PC-9 (cell line): ENCODE data around the gene CBLB. TPM values are rescaled to one million over a fixed set of nuclear protein-coding genes. Genes with fewer than 3 reads are reported as not detected.

Source experiments
- BruUV-seq: library from RNA; stranded (reverse); fragments of 400-500 nt; replicated peaks from 2 replicates; lab custom pipeline; 2021; lab: Mats Ljungman, UMichigan
- CTCF ChIA-PET: fragments of 300-600 bp; sonication (Branson Sonifier 250); formaldehyde crosslinking; loops from one replicate; lab custom pipeline; 2022; ENCODE audit warnings: antibody characterized with exemption; lab: Charles Lee
- POLR2A ChIA-PET: fragments of 300-600 bp; sonication (Branson Sonifier 250); formaldehyde crosslinking; loops from one replicate; lab custom pipeline; 2022; ENCODE audit warnings: antibody characterized with exemption; ENCODE audit not compliant: unreplicated experiment; lab: Charles Lee
- DNase-seq, 2 experiments: peaks; one replicate each; pipeline versions ENCODE4 v3.0.0 to v3.0.0-alpha.2; 2015 to 2022; ENCODE audit warnings: mixed read lengths in 1 of 2
- H2AFZ ChIP-seq: fragments of 200-600 bp; sonication (generic); 2 replicates; pipeline ENCODE4 v1.8.1; 2017; ENCODE audit warnings: antibody characterized with exemption
- H3F3A ChIP-seq: fragments of 200-600 bp; sonication (generic); 2 replicates; pipeline ENCODE4 v1.8.1; 2017; ENCODE audit warnings: antibody characterized with exemption, mild to moderate bottlenecking, low read depth; ENCODE audit not compliant: insufficient read depth
- H3K27ac ChIP-seq: fragments of 200-600 bp; sonication (generic); 2 replicates; pipeline ENCODE4 v1.6.1; 2016; ENCODE audit warnings: mixed run types
- H3K27me3 ChIP-seq: fragments of 200-600 bp; sonication (generic); 2 replicates; pipeline ENCODE4 v1.6.1; 2016; ENCODE audit warnings: low read depth, mixed run types; ENCODE audit not compliant: insufficient read depth
- H3K36me3 ChIP-seq: fragments of 200-600 bp; sonication (generic); 2 replicates; pipeline ENCODE4 v1.6.1; 2016; ENCODE audit warnings: low read depth, mixed run types
- H3K4me1 ChIP-seq: fragments of 200-600 bp; sonication (generic); replicated peaks from 2 replicates; pipeline ENCODE4 v1.6.1; 2016; ENCODE audit warnings: mixed run types; ENCODE audit not compliant: insufficient read depth
- H3K4me2 ChIP-seq: fragments of 200-600 bp; sonication (generic); 2 replicates; pipeline ENCODE4 v1.6.1; 2017; ENCODE audit warnings: mixed run types
- H3K4me3 ChIP-seq: fragments of 200-600 bp; sonication (generic); 2 replicates; pipeline ENCODE4 v1.6.1; 2016; ENCODE audit warnings: mixed run types
- H3K79me2 ChIP-seq: fragments of 200-600 bp; sonication (generic); 2 replicates; pipeline ENCODE4 v1.6.1; 2017; ENCODE audit warnings: low read depth, mixed run types
- H3K9me2 ChIP-seq: fragments of 200-600 bp; sonication (generic); 2 replicates; pipeline ENCODE4 v1.8.1; 2017; ENCODE audit warnings: mild to moderate bottlenecking; ENCODE audit not compliant: insufficient read depth
- H3K9me3 ChIP-seq: fragments of 200-600 bp; sonication (generic); 2 replicates; pipeline ENCODE4 v1.8.1; 2016; ENCODE audit warnings: low read depth; ENCODE audit not compliant: insufficient read depth
- H4K20me1 ChIP-seq: fragments of 200-600 bp; sonication (generic); 2 replicates; pipeline ENCODE4 v1.8.1; 2017; ENCODE audit not compliant: insufficient read depth
- CTCF ChIP-seq: fragments of 200-600 bp; sonication (generic); conservative IDR thresholded peaks from 2 replicates; pipeline ENCODE4 v1.6.1; 2017; ENCODE audit warnings: mixed run types, antibody characterized with exemption, mild to moderate bottlenecking, moderate library complexity
- EZH2 ChIP-seq: fragments of 200-600 bp; sonication (generic); IDR thresholded peaks from 2 replicates; pipeline ENCODE4 v1.8.0; 2017; ENCODE audit warnings: antibody characterized with exemption, low read depth
- intact Hi-C: fragments of 100-400 bp; cut with micrococcal nuclease; formaldehyde crosslinking; loops from one replicate; pipeline ENCODE4 v1.10.0; 2022; ENCODE audit not compliant: unreplicated experiment
- total RNA-seq: library from RNA; stranded (reverse); gene quantifications from 2 replicates; pipeline ENCODE4 v1.2.3, GENCODE V29; 2021

The CBLB gene
- total RNA-seq, 1 experiment from 2014 or later = 44.0 TPM

GRCh38 chr3:105661461-105661860, 207.4 kb downstream of the CBLB start:
- Histone ChIP-seq H4K20me1 (no peaks in the 10 kb centered on the region), H3F3A (no peaks in the 10 kb centered on the region), H3K9me2 (no peaks in the 10 kb centered on the region), H3K36me3 (no peaks in the 10 kb centered on the region; the same call in 1 of the 2 replicates), H3K4me3 (no peak overlapping the region), H3K4me2 (no peak overlapping the region), H3K4me1 (no peaks in the 10 kb centered on the region), H3K27ac (no peak overlapping the region), H3K79me2 (no peaks in the 10 kb centered on the region), H3K27me3 (no peaks in the 10 kb centered on the region), H3K9me3 (no peaks in the 10 kb centered on the region), H2AFZ (no peak overlapping the region)
- CTCF ChIA-PET = no interaction called here
- TF ChIP-seq EZH2 (no peak), CTCF (no peak)
- BruUV-seq = no TSS peak
- intact Hi-C loops = no loop called here
- POLR2A ChIA-PET = no interaction called here
- no peak for DNase-seq

GRCh38 chr3:105656651-105657504, 211.9 kb downstream of the CBLB start:
- Histone ChIP-seq H3K4me3 (no peak overlapping the region), H3K27ac (no peak overlapping the region), H3K4me2 (no peak overlapping the region), H3K9me2 (0 out of 2 replicates have a peak, but pooled peaks cover 3% of the 10 kb centered on the region), H3K36me3 (no peaks in the 10 kb centered on the region; the same call in 1 of the 2 replicates), H3K79me2 (no peaks in the 10 kb centered on the region), H2AFZ (no peak overlapping the region), H3K4me1 (no peaks in the 10 kb centered on the region), H3K27me3 (no peaks in the 10 kb centered on the region), H4K20me1 (no peaks in the 10 kb centered on the region), H3F3A (no peaks in the 10 kb centered on the region), H3K9me3 (no peaks in the 10 kb centered on the region)
- POLR2A ChIA-PET = no interaction called here
- BruUV-seq = no TSS peak
- CTCF ChIA-PET = no interaction called here
- intact Hi-C loops = no loop called here
- no peak for DNase-seq
- TF ChIP-seq EZH2 = no peak
- no peak for TF ChIP-seq CTCF

- no peaks in the 10 kb centered on the region for H4K20me1 ChIP-seq
- BruUV-seq = no TSS peak
- no peak for DNase-seq
- H3K9me3 ChIP-seq = no peaks in the 10 kb centered on the region
- ChIA-PET POLR2A (no interaction called here), CTCF (no interaction called here)
- H3K4me2 ChIP-seq = no peak overlapping the region
- H3F3A ChIP-seq = no peaks in the 10 kb centered on the region
- H3K9me2 ChIP-seq = 0 out of 2 replicates have a peak, but pooled peaks cover 3% of the 10 kb centered on the region
- H3K27me3 ChIP-seq = no peaks in the 10 kb centered on the region
- no peak overlapping the region for H3K27ac ChIP-seq
- intact Hi-C loops = no loop called here
- no peak overlapping the region for H3K4me3 ChIP-seq
- no peaks in the 10 kb centered on the region for H3K4me1 ChIP-seq
- no peaks in the 10 kb centered on the region for H3K36me3 ChIP-seq
- TF ChIP-seq CTCF (no peak), EZH2 (no peak)
- no peaks in the 10 kb centered on the region for H3K79me2 ChIP-seq
- H2AFZ ChIP-seq = no peak overlapping the region
Measured at GRCh38 chr3:105653868-105654267, 214.9 kb downstream of the CBLB start.
